Mesodermal cell (in vitro differentiated cells): ENCODE measurements around the gene MDFIC.

Experiments
- H3K27ac ChIP-seq: 2 replicates; pipeline ENCODE4 v1.7.0; 2013; ENCODE audit warnings: mild to moderate bottlenecking, low read depth, low read length, moderate library complexity; ENCODE audit not compliant: severe bottlenecking
- H3K36me3 ChIP-seq: 2 replicates; pipeline ENCODE4 v1.7.1; 2013; ENCODE audit warnings: mild to moderate bottlenecking, low read length, moderate library complexity; ENCODE audit not compliant: control insufficient read depth, insufficient read depth
- H3K4me1 ChIP-seq: one replicate; pipeline ENCODE4 v1.7.1; 2013; ENCODE audit warnings: mild to moderate bottlenecking, low read length; ENCODE audit not compliant: insufficient read depth, control insufficient read depth, poor library complexity, severe bottlenecking
- H3K4me3 ChIP-seq: 2 replicates; pipeline ENCODE4 v1.7.0; 2013; ENCODE audit warnings: low read length, control low read depth, mild to moderate bottlenecking; ENCODE audit not compliant: insufficient read depth, poor library complexity, severe bottlenecking; ENCODE audit errors: extremely low read depth
- H3K9me3 ChIP-seq: 2 replicates; pipeline ENCODE4 v1.7.1; 2013; ENCODE audit warnings: mild to moderate bottlenecking, low read length, moderate library complexity; ENCODE audit not compliant: control insufficient read depth
- WGBS, 2 experiments: methylation state at CpG; one replicate each; pipeline ENCODE4 v1.1.5; 2013; ENCODE audit warnings: missing lambda C conversion rate in 2 of 2; ENCODE audit not compliant: insufficient coverage in 2 of 2; 5-methylcytosine and 5-hydroxymethylcytosine counted together

Gene MDFIC

DNA sequence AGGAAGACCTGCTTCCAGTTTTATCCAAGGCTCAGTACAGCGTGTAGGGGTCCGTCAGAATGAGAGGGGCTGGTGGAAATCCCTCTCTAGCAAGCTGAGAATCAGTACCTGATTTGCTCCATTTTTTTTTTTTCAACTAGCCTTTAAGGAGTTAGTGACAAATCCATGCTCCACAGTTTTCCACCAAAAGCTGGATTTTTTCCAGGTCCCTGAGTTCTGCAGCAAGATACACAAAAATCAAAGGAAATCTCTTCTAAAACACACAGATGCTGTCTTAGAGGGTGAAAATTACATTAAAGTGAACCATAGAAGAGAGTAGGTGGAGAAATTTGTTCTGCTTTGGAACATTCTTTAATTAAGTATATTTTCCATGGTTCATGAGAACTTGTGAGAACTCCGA, 30.4 kb downstream of the MDFIC start:
- no peak overlapping the region for H3K4me3 ChIP-seq
- no peak overlapping the region for H3K27ac ChIP-seq
- peaks cover 10% of the 10 kb centered on the region for H3K36me3 ChIP-seq
- WGBS, 2 experiments, result 89 to 95% methylated on average over 2 of the region's 3 CpGs
- no peaks in the 10 kb centered on the region for H3K9me3 ChIP-seq
- H3K4me1 ChIP-seq, result no peaks in the 10 kb centered on the region

DNA sequence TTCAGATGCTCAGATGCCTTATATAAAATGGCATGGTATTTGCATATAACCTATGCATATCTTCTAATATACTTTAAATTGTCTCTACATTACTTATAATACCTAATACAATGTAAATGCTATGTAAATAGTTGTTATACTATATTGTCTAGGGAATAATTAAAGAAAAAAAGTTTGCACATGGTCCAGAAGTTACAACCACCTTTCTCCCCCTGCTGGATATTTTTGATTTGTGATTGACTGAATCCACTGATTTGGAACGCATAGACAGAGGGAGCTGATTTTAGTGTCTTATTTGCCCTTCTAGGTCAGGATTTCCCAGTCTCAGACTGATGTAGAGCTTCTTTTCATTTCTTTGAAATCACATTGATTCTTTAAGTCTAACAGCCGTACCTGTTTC, 31.8 kb downstream of the MDFIC start:
- Histone ChIP-seq H3K36me3 (peaks cover 5% of the 10 kb centered on the region), H3K4me1 (no peaks in the 10 kb centered on the region), H3K9me3 (no peaks in the 10 kb centered on the region), H3K4me3 (no peak overlapping the region), H3K27ac (no peak overlapping the region)
- WGBS, 2 experiments, result 100% methylated on average over 2 of the region's 2 CpGs; no CpG with 5 or more reads in 1 of the 2 experiments

DNA sequence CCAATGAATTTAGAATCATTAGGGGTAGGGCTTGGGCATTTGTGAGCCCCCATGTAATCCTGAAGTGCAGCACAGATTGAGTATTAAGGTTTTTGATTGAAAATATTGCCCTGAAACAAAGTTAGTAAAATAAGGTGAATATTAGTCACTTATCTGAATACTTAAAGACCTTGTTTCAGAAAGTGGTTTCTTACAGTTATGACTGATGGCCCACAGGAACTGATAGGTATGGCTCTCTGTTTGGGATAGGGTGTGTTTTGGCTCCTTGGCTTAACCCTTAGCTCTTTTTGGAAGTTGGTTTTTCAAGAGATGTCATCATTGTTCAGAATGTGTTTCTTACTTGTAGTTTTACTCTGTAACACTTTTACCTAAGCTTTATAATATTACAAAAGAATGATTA, 34.8 kb downstream of the MDFIC start:
- peaks cover 5% of the 10 kb centered on the region for H3K36me3 ChIP-seq

DNA sequence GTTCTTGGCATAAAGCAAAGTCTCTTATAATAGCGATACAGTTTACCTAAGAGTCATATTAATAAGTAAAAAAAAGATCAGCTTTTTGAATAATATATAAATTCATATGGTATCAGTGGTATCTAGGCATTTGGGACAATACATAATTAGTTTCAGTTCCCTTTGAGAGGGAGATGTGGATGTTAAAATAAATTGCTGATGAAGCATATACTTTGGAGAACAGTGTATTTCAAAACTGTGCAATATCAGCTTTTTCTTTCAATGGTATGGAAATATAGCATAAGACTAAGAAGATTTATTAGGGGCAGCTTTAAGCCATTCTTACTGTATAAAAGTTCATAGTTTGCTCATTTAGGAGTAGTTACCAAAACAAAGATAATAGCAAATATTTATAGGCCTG, 35.5 kb downstream of the MDFIC start:
- no peak overlapping the region for H3K27ac ChIP-seq
- H3K4me1 ChIP-seq, result no peaks in the 10 kb centered on the region
- no peaks in the 10 kb centered on the region for H3K9me3 ChIP-seq
- H3K4me3 ChIP-seq, result no peak overlapping the region
- no CpG with 5 or more reads among the region's 1 CpG for WGBS, 2 experiments
- peaks cover 5% of the 10 kb centered on the region for H3K36me3 ChIP-seq

More for the DNA sequence above, 34.8 kb downstream of the MDFIC start:
- no peak overlapping the region for H3K27ac ChIP-seq
- H3K4me3 ChIP-seq, result no peak overlapping the region
- H3K9me3 ChIP-seq, result no peaks in the 10 kb centered on the region
- no peaks in the 10 kb centered on the region for H3K4me1 ChIP-seq

DNA sequence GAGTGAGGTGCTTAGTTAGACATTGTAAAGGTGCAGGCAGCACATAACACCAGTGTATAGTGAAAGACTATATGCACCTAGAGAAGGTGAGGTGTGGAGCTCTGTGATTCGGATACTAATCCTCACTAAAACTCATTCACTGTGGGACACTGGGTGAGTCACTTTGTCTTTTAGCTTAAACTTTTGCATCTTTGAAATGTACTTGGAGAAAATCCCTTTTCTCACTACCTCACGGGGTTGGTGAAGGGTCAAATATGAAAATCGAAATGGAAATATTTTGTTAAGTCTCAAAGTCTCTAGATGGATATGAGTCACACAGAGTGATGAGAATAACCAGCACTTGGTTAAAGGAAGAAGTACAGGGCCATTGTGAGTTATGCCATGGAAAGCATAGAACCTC, 38.0 kb downstream of the MDFIC start:
- Histone ChIP-seq H3K4me1 (no peaks in the 10 kb centered on the region), H3K4me3 (no peak overlapping the region), H3K36me3 (peaks cover 5% of the 10 kb centered on the region), H3K27ac (no peak overlapping the region), H3K9me3 (no peaks in the 10 kb centered on the region)
- 83 to 89% methylated on average over 1 to 2 of the region's 3 CpGs for WGBS, 2 experiments

DNA sequence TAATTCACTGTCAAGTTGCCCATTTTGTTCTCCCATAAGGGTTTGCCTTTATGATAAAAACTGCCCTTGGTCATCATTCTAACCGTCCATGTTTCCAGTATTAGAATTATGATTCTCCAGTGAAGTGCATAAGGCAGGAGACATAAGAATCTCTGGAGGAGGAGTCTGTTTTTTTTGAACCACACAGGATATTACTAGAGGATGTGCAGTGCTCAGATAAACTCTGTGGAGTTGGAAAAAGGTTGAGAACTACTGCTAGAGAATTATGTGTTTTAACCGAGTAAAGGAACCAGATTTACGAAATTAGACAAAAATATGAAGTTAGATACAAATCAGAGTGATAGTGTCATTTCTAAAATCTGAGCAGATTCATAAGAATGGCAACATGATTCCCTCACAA, 40.5 kb downstream of the MDFIC start:
- 100% methylated on average over 1 of the region's 3 CpGs; no CpG with 5 or more reads in 1 of the 2 experiments for WGBS, 2 experiments
- no peaks in the 10 kb centered on the region for H3K9me3 ChIP-seq
- H3K36me3 ChIP-seq, result no peaks in the 10 kb centered on the region
- no peak overlapping the region for H3K27ac ChIP-seq
- H3K4me1 ChIP-seq, result no peaks in the 10 kb centered on the region
- no peak overlapping the region for H3K4me3 ChIP-seq

DNA sequence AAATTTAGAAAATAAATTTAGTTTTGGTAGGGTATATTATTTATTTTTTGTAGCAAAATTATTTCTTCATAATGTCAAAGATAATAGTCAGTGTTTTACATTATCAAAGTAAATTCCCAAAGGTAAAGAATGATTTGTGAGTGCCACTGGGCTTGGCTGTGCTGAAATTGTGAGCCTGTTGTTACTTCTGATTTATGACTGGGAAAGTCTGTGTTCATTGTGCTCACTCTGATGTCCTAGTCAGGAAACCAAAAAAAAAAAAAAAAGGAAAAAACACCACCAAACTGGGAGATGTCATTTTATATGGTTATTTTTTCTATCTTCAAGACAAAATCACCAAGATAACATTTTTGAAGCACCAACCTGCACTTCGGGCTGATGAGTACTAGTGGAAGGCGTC, 44.3 kb downstream of the MDFIC start:
- H3K4me1 ChIP-seq, result no peaks in the 10 kb centered on the region
- H3K27ac ChIP-seq, result no peak overlapping the region
- no peak overlapping the region for H3K4me3 ChIP-seq
- H3K9me3 ChIP-seq, result no peaks in the 10 kb centered on the region
- WGBS, 2 experiments, result no CpG with 5 or more reads among the region's 2 CpGs
- H3K36me3 ChIP-seq, result no peaks in the 10 kb centered on the region

DNA sequence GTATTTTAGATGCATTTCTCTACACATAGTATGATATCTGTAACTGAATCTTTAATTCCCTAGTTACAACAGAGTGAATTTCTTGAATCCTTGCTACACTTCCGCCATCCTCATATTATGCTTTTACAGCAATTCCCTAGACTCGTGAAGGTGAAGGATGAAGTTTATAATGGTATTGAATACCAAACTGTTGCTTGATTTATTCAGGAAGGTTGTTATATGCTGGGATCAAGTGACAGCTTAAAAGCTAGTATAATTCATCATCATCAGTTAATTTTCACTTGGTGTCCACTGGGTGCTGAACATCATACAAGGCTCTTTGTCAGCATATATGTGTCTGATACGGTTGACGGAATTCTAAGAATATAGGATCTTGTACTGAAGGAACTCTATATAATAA, 47.2 kb downstream of the MDFIC start:
- Histone ChIP-seq H3K4me1 (no peaks in the 10 kb centered on the region), H3K4me3 (no peak overlapping the region), H3K9me3 (no peaks in the 10 kb centered on the region), H3K36me3 (no peaks in the 10 kb centered on the region), H3K27ac (no peak overlapping the region)
- WGBS, 2 experiments, result no CpG with 5 or more reads among the region's 4 CpGs

DNA sequence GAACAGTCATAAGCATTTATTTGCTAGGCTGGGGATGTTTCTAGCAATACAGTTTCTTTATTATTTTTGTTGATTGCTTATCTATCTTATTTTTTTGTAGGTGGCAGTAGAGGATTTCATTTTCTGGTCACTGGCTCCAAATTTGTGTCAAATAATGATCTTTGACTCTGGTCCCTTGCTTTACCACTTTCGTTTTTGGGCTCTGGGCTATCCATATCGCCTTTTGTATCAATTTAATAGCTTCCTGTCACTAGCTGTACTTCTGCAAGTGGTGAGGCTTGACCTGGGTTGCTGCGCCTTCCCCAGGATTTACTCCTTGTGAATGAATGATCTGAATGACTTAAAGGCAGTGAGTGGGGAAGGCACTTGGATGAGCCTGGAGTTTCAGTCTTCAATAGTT, 48.4 kb downstream of the MDFIC start:
- 71 to 80% methylated on average over 1 of the region's 3 CpGs for WGBS, 2 experiments
- Histone ChIP-seq H3K4me1 (no peaks in the 10 kb centered on the region), H3K27ac (no peak overlapping the region), H3K36me3 (no peaks in the 10 kb centered on the region), H3K4me3 (no peak overlapping the region), H3K9me3 (no peaks in the 10 kb centered on the region)

DNA sequence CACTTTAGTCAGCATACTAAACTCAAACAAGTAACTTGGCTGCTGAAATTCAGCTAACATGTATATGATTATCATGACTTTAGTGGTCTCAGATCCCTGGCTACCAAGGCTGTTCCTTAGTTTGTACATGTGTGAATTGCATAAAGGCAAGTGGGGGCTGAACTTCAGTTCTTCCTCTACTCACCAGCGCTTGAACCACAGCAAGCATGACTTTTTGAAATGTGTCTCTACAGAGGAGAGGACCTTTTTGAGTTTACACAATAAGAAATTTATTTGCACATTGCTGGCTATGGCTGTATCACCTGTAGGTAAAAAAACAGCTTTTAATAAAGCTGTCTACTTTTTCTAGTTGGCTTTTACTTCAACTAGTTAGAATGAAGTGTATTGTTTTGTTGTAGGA, 48.8 kb downstream of the MDFIC start:
- Histone ChIP-seq H3K4me1 (no peaks in the 10 kb centered on the region), H3K9me3 (no peaks in the 10 kb centered on the region), H3K4me3 (no peak overlapping the region), H3K36me3 (no peaks in the 10 kb centered on the region), H3K27ac (no peak overlapping the region)
- no CpG with 5 or more reads among the region's 1 CpG for WGBS, 2 experiments

DNA sequence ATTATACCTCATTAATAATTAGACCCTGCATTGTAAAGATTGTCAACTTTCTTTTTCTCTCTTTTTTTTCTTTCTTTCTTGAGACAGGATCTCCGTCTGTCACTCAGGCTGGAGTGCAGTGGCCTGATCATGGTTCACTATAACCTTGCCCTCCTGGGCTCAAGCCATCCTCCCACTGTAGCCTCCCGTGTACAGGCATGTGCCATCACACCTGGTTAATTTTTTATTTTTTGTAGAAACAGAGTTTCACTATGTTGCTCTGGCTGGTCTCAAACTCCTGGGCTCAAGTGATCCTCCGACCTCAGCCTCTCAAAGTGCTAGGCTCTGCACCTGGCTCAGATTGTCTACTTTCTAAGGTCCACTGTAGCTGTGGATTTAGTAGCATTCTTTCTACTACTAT, 50.7 kb downstream of the MDFIC start:
- Histone ChIP-seq H3K4me3 (no peak overlapping the region), H3K27ac (no peak overlapping the region), H3K36me3 (no peaks in the 10 kb centered on the region), H3K4me1 (no peaks in the 10 kb centered on the region), H3K9me3 (no peaks in the 10 kb centered on the region)
- WGBS, 2 experiments, result 80 to 90% methylated on average over 1 of the region's 3 CpGs

DNA sequence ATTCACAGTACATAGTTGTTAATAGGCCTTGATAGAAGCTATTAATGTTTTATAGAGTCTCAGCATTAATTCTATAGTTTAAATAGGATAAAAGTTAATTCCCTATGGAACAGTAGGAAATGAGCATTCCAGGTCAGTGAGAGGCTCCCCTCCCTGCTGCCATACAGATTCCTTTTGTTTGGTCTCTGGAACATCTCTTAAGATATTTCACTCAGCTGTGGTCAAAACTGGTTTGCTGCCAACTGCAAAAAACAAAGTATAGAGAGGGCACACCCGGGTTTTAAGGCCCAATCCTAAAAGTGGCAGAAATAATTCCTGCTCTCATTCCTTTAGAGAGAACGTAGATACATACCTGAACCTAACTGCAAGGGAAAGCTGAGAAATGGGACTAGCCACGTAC, 51.3 kb downstream of the MDFIC start:
- WGBS, 2 experiments, result 57 to 90% methylated on average over 1 of the region's 3 CpGs
- no peak overlapping the region for H3K27ac ChIP-seq
- H3K4me3 ChIP-seq, result no peak overlapping the region
- H3K36me3 ChIP-seq, result no peaks in the 10 kb centered on the region
- H3K9me3 ChIP-seq, result no peaks in the 10 kb centered on the region
- no peaks in the 10 kb centered on the region for H3K4me1 ChIP-seq
